Panc1 (cell line): Measurements from ENCODE around the gene GNPDA2. TPM values are rescaled to one million over a fixed set of nuclear protein-coding genes. Genes with fewer than 3 reads are reported as not detected.

ENCODE experiments used
- ATAC-seq: fragments of 200-7000 bp; cut with Tn5 transposase; 2 replicates; pipeline ENCODE4 v1.9.1; 2020; ENCODE audit warnings: mild to moderate bottlenecking, moderate library complexity
- BruUV-seq: library from RNA; stranded (reverse); fragments of 400-500 nt; replicated peaks from 2 replicates; lab custom pipeline; 2021; lab: Mats Ljungman, UMichigan
- CTCF ChIA-PET: fragments of 300-600 bp; sonication (Branson Sonifier 250); formaldehyde crosslinking; loops from one replicate; lab custom pipeline; 2022; ENCODE audit warnings: antibody characterized with exemption; lab: Charles Lee
- POLR2A ChIA-PET: fragments of 300-600 bp; sonication (Branson Sonifier 250); formaldehyde crosslinking; loops from one replicate; lab custom pipeline; 2022; ENCODE audit warnings: antibody characterized with exemption; lab: Charles Lee
- DNase-seq: peaks from one replicate; pipeline ENCODE4 v3.0.0-alpha.2; 2010; ENCODE audit warnings: low read depth, low spot score
- H3K27ac ChIP-seq: 2 replicates; pipeline ENCODE4 v1.5.1; 2011; ENCODE audit warnings: mild to moderate bottlenecking, low read length, inconsistent platforms
- H3K27me3 ChIP-seq: fragments of 200-500 bp; sonication (Bioruptor generic); 2 replicates; pipeline ENCODE4 v1.6.0; 2014; ENCODE audit warnings: low read length, inconsistent platforms; ENCODE audit not compliant: control insufficient read depth, insufficient read depth
- H3K36me3 ChIP-seq: fragments of 200-500 bp; sonication (Bioruptor generic); 2 replicates; pipeline ENCODE4 v1.5.1; 2014; ENCODE audit warnings: inconsistent platforms, mild to moderate bottlenecking, low read length, moderate library complexity; ENCODE audit not compliant: control insufficient read depth, insufficient read depth
- H3K4me1 ChIP-seq: 2 replicates; pipeline ENCODE4 v1.5.1; 2011; ENCODE audit warnings: inconsistent platforms, mild to moderate bottlenecking, low read length, moderate library complexity; ENCODE audit not compliant: control insufficient read depth, insufficient read depth
- H3K4me3 ChIP-seq, 2 experiments: 2 replicates each; pipeline ENCODE4 v1.5.1; 2011 to 2012; ENCODE audit warnings: low read depth in 2 of 2, low read length in 2 of 2, mild to moderate bottlenecking in 2 of 2, inconsistent platforms in 1 of 2, moderate library complexity in 1 of 2
- H3K9me3 ChIP-seq: fragments of 200-500 bp; sonication (Bioruptor generic); 2 replicates; pipeline ENCODE4 v1.5.1; 2014; ENCODE audit warnings: low read depth, mild to moderate bottlenecking, inconsistent platforms, low read length, moderate library complexity; ENCODE audit not compliant: control insufficient read depth, insufficient read depth
- CTCF ChIP-seq: fragments of 450-650 bp; IDR thresholded peaks from 2 replicates; pipeline ENCODE4 v1.5.1; 2017; ENCODE audit warnings: mild to moderate bottlenecking
- POLR2AphosphoS5 ChIP-seq: IDR thresholded peaks from 2 replicates; pipeline ENCODE4 v1.6.1; 2012; ENCODE audit warnings: mild to moderate bottlenecking, low read depth, low read length, moderate library complexity
- REST ChIP-seq, 2 experiments: IDR thresholded peaks; 2 replicates each; pipeline ENCODE4 v1.6.1; 2011 to 2012; ENCODE audit warnings: low read depth in 2 of 2, control low read depth in 1 of 2, low read length in 1 of 2, mild to moderate bottlenecking in 1 of 2, moderate library complexity in 1 of 2; ENCODE audit not compliant: insufficient read depth in 1 of 2
- SIN3A ChIP-seq: IDR thresholded peaks from 2 replicates; pipeline ENCODE4 v1.6.1; 2012; ENCODE audit warnings: low read depth, mild to moderate bottlenecking, low read length, moderate library complexity, borderline replicate concordance; ENCODE audit not compliant: insufficient read depth
- TCF7L2 ChIP-seq: IDR thresholded peaks from 2 replicates; pipeline ENCODE4 v1.6.1; 2011; ENCODE audit warnings: mild to moderate bottlenecking, low read depth, low read length, inconsistent platforms
- in situ Hi-C: cut with HindIII; loops from 2 replicates; pipeline ENCODE4 v1.10.0; 2016; ENCODE audit warnings: low sequenced_read_pairs, low pct_unique_long_range_greater_than_20kb
- intact Hi-C: fragments of 100-400 bp; cut with micrococcal nuclease; formaldehyde crosslinking; loops from one replicate; pipeline ENCODE4 v1.10.0; 2022; ENCODE audit not compliant: unreplicated experiment
- total RNA-seq: library from RNA; stranded (reverse); gene quantifications from one replicate; pipeline ENCODE4 v1.2.1, GENCODE V29; 2021; ENCODE audit not compliant: unreplicated experiment

The GNPDA2 gene
- total RNA-seq, 1 experiment from 2014 or later, result 17.9 TPM

- CTCF ChIA-PET, result no interaction called here
- no peaks in the 10 kb centered on the region for H3K27me3 ChIP-seq
- TF ChIP-seq TCF7L2, result no peak
- no peak for TF ChIP-seq REST (IDR thresholded peaks at IDR 0.05; ENCODE audit: insufficient read depth in 1 of 2, low read depth in 2 of 2, low read length in 1 of 2)
- in situ Hi-C loops (no loop called here), intact Hi-C loops (no loop called here)
- no peak overlapping the region for H3K27ac ChIP-seq
- POLR2A ChIA-PET, result no interaction called here
- ATAC-seq (no peak), DNase-seq (no peak)
- no peaks in the 10 kb centered on the region for H3K9me3 ChIP-seq
- peaks cover 8% of the 10 kb centered on the region; the same call in 1 of the 2 replicates for H3K36me3 ChIP-seq
- no peak overlapping the region for H3K4me3 ChIP-seq
- no peaks in the 10 kb centered on the region for H3K4me1 ChIP-seq
- BruUV-seq, result no TSS peak
Measured at GRCh38 chr4:44704673-44705072, 21.7 kb downstream of the GNPDA2 start.

GRCh38 chr4:44701037-44701436, 25.3 kb downstream of the GNPDA2 start:
- Histone ChIP-seq H3K27ac (no peak overlapping the region), H3K9me3 (no peaks in the 10 kb centered on the region), H3K27me3 (no peaks in the 10 kb centered on the region), H3K4me1 (no peaks in the 10 kb centered on the region), H3K4me3 (no peak overlapping the region), H3K36me3 (peaks cover 9% of the 10 kb centered on the region)
- in situ Hi-C loops, result no loop called here
- no peak for DNase-seq
- intact Hi-C loops, result no loop called here
- ChIA-PET POLR2A (no interaction called here), CTCF (no interaction called here)
- TF ChIP-seq REST (IDR thresholded peaks at IDR 0.05; ENCODE audit: insufficient read depth in 1 of 2, low read depth in 2 of 2, low read length in 1 of 2) (no peak), SIN3A (no peak), TCF7L2 (no peak), POLR2AphosphoS5 (no peak), CTCF (no peak)
- no TSS peak for BruUV-seq
- ATAC-seq, result no peak
